DMS53 (cell line): ENCODE data around the gene IGIP.
A peak's percentile ranks its signal among the peaks of the same experiment; 100 is the strongest.

Experiments used
- DNase-seq: peaks from one replicate; lab custom pipeline; 2025; lab: John Stamatoyannopoulos, UW

Gene IGIP

GRCh38 chr5:140125637-140126036 lies at the start of gene IGIP:
IGIP (plus strand) TSS chr5:140125937; CDS start chr5:140128477, 2,540 bp downstream.
- DNase-seq = no peak

GRCh38 chr5:140076142-140076541 lies 49.6 kb upstream of the IGIP start:
- no peak for DNase-seq

- DNase-seq = no peak
These were observed 48.9 kb upstream of the IGIP start for GRCh38 chr5:140076788-140077187.

- no peak for DNase-seq
These were observed 42.6 kb upstream of the IGIP start for GRCh38 chr5:140083120-140083519.

GRCh38 chr5:140083650-140084049 lies 42.1 kb upstream of the IGIP start:
- DNase-seq = no peak

GRCh38 chr5:140084541-140084940 lies 41.2 kb upstream of the IGIP start:
- no peak for DNase-seq

GRCh38 chr5:140090251-140090650 lies 35.5 kb upstream of the IGIP start:
- no peak for DNase-seq

GRCh38 chr5:140093179-140093578 lies 32.6 kb upstream of the IGIP start:
- DNase-seq = no peak

GRCh38 chr5:140093866-140094265 lies 31.9 kb upstream of the IGIP start:
- no peak for DNase-seq

- no peak for DNase-seq
These were observed 30.8 kb upstream of the IGIP start for GRCh38 chr5:140094889-140095288.

GRCh38 chr5:140101179-140101578 lies 24.6 kb upstream of the IGIP start:
- no peak for DNase-seq

GRCh38 chr5:140103154-140103553 lies 22.6 kb upstream of the IGIP start:
- DNase-seq = no peak

GRCh38 chr5:140104100-140104499 lies 21.6 kb upstream of the IGIP start:
- no peak for DNase-seq

- DNase-seq = no peak
These were observed 19.6 kb upstream of the IGIP start for GRCh38 chr5:140106101-140106500.

GRCh38 chr5:140106805-140107311 lies 18.9 kb upstream of the IGIP start:
- DNase-seq = no peak

- peak; percentile 99 for DNase-seq
These were observed 18.2 kb upstream of the IGIP start for GRCh38 chr5:140107312-140108092.

- peak; percentile 76 for DNase-seq
These were observed 17.4 kb upstream of the IGIP start for GRCh38 chr5:140108093-140109017.

GRCh38 chr5:140109018-140109758 lies 16.5 kb upstream of the IGIP start:
- peak; percentile 54 for DNase-seq

GRCh38 chr5:140109759-140110645 lies 15.7 kb upstream of the IGIP start:
- no peak for DNase-seq

- no peak for DNase-seq
These were observed 15.1 kb upstream of the IGIP start for GRCh38 chr5:140110646-140110957.
